ENCODE data around the gene C16orf92. TPM values are rescaled to one million over a fixed set of nuclear protein-coding genes. Genes with fewer than 3 reads are reported as not detected.

C16orf92 gene
- total and polyA plus RNA-seq, 2 of the 8 experiments (the other 6 are each of a cell fraction or from before 2014, with no cell fraction given) = not detected

DNA sequence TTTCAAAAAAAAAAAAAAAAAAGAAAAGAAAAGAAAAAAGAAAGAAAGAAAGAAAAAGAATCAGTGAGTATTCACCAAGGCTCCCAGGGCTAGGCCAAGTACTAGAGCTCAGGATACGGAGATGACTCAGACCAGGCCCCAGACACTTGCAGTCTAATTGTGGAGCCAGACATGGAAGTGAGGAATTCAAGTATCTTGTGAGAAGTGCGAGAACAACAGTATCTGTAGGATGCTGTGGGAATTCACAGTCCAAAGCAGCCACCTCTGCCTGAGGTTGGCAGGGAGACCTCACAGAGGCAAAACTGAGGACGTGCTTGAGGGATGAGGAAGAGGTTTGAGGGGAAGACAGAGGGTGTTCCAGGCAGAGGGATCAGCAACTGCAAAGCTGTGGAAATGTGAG lies 28.5 kb downstream of the C16orf92 start:
- peaks cover 0 to 5% (median 2%) of the 10 kb centered on the region in 4 experiments; a peak in 2 of 7 replicates for H3K27me3 ChIP-seq (replicated peaks in 1 of 4; ENCODE audit: control insufficient read depth in 3 of 4, extremely low read depth in 1 of 4, insufficient read depth in 3 of 4, low read length in 3 of 4)
- H2BK20ac ChIP-seq (ENCODE audit: low read length) = no peak overlapping the region
- H2AK5ac ChIP-seq (ENCODE audit: low read depth, low read length) = 0 out of 2 replicates have a peak overlapping the region, but pooled peaks have one; percentile 95
- H3K9me3 ChIP-seq (ENCODE audit: insufficient read depth in 2 of 2, low read depth in 1 of 2, low read length in 1 of 2) = no peaks in the 10 kb centered on the region
- POLR2A ChIA-PET (ENCODE audit: partially characterized antibody) = interaction anchor here (7.6 kb wide), 1 partner anchor 15 kb away, joined by 88 read pairs; the partner anchor contains the start of gene ALDOA
- H3K27ac ChIP-seq (ENCODE audit: low read depth, low read length) = no peak overlapping the region
- H3K23me2 ChIP-seq (ENCODE audit: low read depth, low read length) = peaks cover 6% of the 10 kb centered on the region
- H2BK5ac ChIP-seq (ENCODE audit: low read depth, low read length) = no peak overlapping the region
- H4K8ac ChIP-seq (ENCODE audit: extremely low read depth, insufficient read depth, low read length) = no peak overlapping the region; the same call in 1 of the 2 replicates
- H2BK12ac ChIP-seq (ENCODE audit: low read depth, low read length) = peak overlapping the region; percentile 62; the same call in 1 of the 2 replicates
- peaks cover 0 to 4% (median 2%) of the 10 kb centered on the region in 4 experiments; a peak in 3 of 7 replicates for H3K4me1 ChIP-seq (replicated peaks in 1 of 4; ENCODE audit: control insufficient read depth in 3 of 4, insufficient read depth in 4 of 4, low read length in 3 of 4)
- no peaks in the 10 kb centered on the region for H3K79me2 ChIP-seq (ENCODE audit: control insufficient read depth in 1 of 2, insufficient read depth in 2 of 2, low read length in 2 of 2)
- no peak overlapping the region for H4K5ac ChIP-seq (ENCODE audit: insufficient read length, low read depth, low read length)
- no peaks in the 10 kb centered on the region for H3K36me3 ChIP-seq (ENCODE audit: control insufficient read depth in 2 of 4, insufficient read depth in 4 of 4, low read length in 3 of 4)
- no peak overlapping the region for H3K23ac ChIP-seq (ENCODE audit: insufficient read length)
- no peak overlapping the region for H3K4me2 ChIP-seq (ENCODE audit: insufficient read depth in 1 of 2, low read depth in 2 of 2, low read length in 2 of 2)
- no peak overlapping the region for H3K18ac ChIP-seq (ENCODE audit: extremely low read depth, low read length)
- DNase-seq (ENCODE audit: low read depth in 1 of 2, low spot score in 2 of 2) (no peak), FAIRE-seq (no peak)
- no peak overlapping the region for H2BK120ac ChIP-seq (replicated peaks; ENCODE audit: low read depth, low read length)
- CTCF ChIA-PET (ENCODE audit: partially characterized antibody) = interaction anchor here (0.8 to 6.1 kb wide), 5 partner anchors 10 to 42 kb away, joined by 3 to 23 read pairs (median 3); partner anchors contain the start of gene TLCD3B
- WGBS, 2 experiments (ENCODE audit: extremely low coverage in 1 of 2, insufficient coverage in 1 of 2, insufficient read length in 1 of 2, insufficient replicate concordance in 2 of 2, low coverage in 1 of 2, low lambda C conversion rate in 2 of 2, missing lambda C conversion rate in 1 of 2) = 77% methylated on average over 3 of the region's 3 CpGs; no CpG with 5 or more reads in 1 of the 2 experiments
- no peak overlapping the region for H3K4me3 ChIP-seq (ENCODE audit: extremely low read depth in 1 of 4, insufficient read depth in 2 of 4, low read depth in 3 of 4, low read length in 4 of 4)
- H2AFZ ChIP-seq (ENCODE audit: low read length) = no peak overlapping the region
- H3K4ac ChIP-seq (replicated peaks; ENCODE audit: insufficient read length, low read depth, low read length) = no peak overlapping the region
- H3K56ac ChIP-seq (replicated peaks; ENCODE audit: insufficient read length, low read depth, low read length) = no peak overlapping the region
- no peak overlapping the region for H2BK15ac ChIP-seq (ENCODE audit: low read length)
- no peak overlapping the region for H4K91ac ChIP-seq (replicated peaks; ENCODE audit: insufficient read length, low read length)
- H4K20me1 ChIP-seq (replicated peaks in 1 of 2; ENCODE audit: control insufficient read depth in 1 of 2, insufficient read depth in 2 of 2, low read length in 2 of 2) = no peaks in the 10 kb centered on the region
- no peaks in the 10 kb centered on the region for H3K79me1 ChIP-seq (ENCODE audit: low read depth, low read length)
- H3K14ac ChIP-seq (ENCODE audit: insufficient read length) = no peak overlapping the region
- TF ChIP-seq RBBP5 (IDR thresholded peaks at IDR 0.05; ENCODE audit: borderline replicate concordance, low read depth, low read length) (no peak), SP4 (IDR thresholded peaks at IDR 0.05; ENCODE audit: low read length) (no peak), SIX5 (IDR thresholded peaks at IDR 0.05; ENCODE audit: low read depth, low read length) (no peak), TAF1 (IDR thresholded peaks at IDR 0.05; ENCODE audit: low read depth, low read length) (no peak), SP1 (IDR thresholded peaks at IDR 0.05; ENCODE audit: low read depth, low read length) (no peak)
- TF ChIP-seq, protein P1, sequence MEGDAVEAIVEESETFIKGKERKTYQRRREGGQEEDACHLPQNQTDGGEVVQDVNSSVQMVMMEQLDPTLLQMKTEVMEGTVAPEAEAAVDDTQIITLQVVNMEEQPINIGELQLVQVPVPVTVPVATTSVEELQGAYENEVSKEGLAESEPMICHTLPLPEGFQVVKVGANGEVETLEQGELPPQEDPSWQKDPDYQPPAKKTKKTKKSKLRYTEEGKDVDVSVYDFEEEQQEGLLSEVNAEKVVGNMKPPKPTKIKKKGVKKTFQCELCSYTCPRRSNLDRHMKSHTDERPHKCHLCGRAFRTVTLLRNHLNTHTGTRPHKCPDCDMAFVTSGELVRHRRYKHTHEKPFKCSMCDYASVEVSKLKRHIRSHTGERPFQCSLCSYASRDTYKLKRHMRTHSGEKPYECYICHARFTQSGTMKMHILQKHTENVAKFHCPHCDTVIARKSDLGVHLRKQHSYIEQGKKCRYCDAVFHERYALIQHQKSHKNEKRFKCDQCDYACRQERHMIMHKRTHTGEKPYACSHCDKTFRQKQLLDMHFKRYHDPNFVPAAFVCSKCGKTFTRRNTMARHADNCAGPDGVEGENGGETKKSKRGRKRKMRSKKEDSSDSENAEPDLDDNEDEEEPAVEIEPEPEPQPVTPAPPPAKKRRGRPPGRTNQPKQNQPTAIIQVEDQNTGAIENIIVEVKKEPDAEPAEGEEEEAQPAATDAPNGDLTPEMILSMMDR (IDR thresholded peaks at IDR 0.05; ENCODE audit: control extremely low read depth in 1 of 3, insufficient read depth in 1 of 3, low read depth in 1 of 3, low read length in 3 of 3) = no peak
- H3K9ac ChIP-seq (replicated peaks in 1 of 4; ENCODE audit: extremely low read depth in 1 of 4, low read depth in 3 of 4, low read length in 3 of 4) = no peak overlapping the region

Measured in H1 (cell line).